Neural cell (in vitro differentiated cells): Measurements from ENCODE around the gene HEYL. TPM values are rescaled to one million over a fixed set of nuclear protein-coding genes. Genes with fewer than 3 reads are reported as not detected.

Experiments used
- H2AFZ ChIP-seq: fragments of 200-600, 300-800 bp; sonication (generic), shearing (Covaris generic); 2 replicates; pipeline ENCODE4 v1.6.0; 2014; ENCODE audit warnings: low read depth, mild to moderate bottlenecking, antibody characterized with exemption, low read length, moderate library complexity
- H3F3A ChIP-seq: fragments of 200-600 bp; shearing (Covaris generic); 2 replicates; pipeline ENCODE4 v1.6.1; 2016; ENCODE audit warnings: mild to moderate bottlenecking, moderate library complexity, mixed read lengths, antibody characterized with exemption, low read length; ENCODE audit not compliant: insufficient read depth, poor library complexity, severe bottlenecking
- H3K27ac ChIP-seq: fragments of 200-600, 300-800 bp; sonication (generic), shearing (Covaris generic); 2 replicates; pipeline ENCODE4 v1.5.1; 2014; ENCODE audit warnings: mild to moderate bottlenecking, low read length, moderate library complexity
- H3K27me3 ChIP-seq: fragments of 300-800, 200-600 bp; sonication (generic), shearing (Covaris generic); 2 replicates; pipeline ENCODE4 v1.6.0; 2014; ENCODE audit warnings: mild to moderate bottlenecking, low read depth, low read length, moderate library complexity; ENCODE audit not compliant: insufficient read depth
- H3K36me3 ChIP-seq: fragments of 300-800, 200-600 bp; sonication (generic), shearing (Covaris generic); 2 replicates; pipeline ENCODE4 v1.5.1; 2014; ENCODE audit warnings: mild to moderate bottlenecking, antibody characterized with exemption, low read length, moderate library complexity; ENCODE audit not compliant: insufficient read depth
- H3K4me2 ChIP-seq: fragments of 300-800, 200-600 bp; sonication (generic), shearing (Covaris generic); 2 replicates; pipeline ENCODE4 v1.6.0; 2014; ENCODE audit warnings: mild to moderate bottlenecking, low read length
- H3K4me3 ChIP-seq: fragments of 300-800, 200-600 bp; sonication (generic), shearing (Covaris generic); 2 replicates; pipeline ENCODE4 v1.5.1; 2014; ENCODE audit warnings: mild to moderate bottlenecking, low read length, moderate library complexity
- H3K79me2 ChIP-seq: fragments of 200-600 bp; shearing (Covaris generic); replicated peaks from 2 replicates; pipeline ENCODE4 v1.6.0; 2014; ENCODE audit warnings: mild to moderate bottlenecking, low read length, moderate library complexity; ENCODE audit not compliant: insufficient read depth
- H3K9ac ChIP-seq: fragments of 300-800, 200-600 bp; sonication (generic), shearing (Covaris generic); 2 replicates; pipeline ENCODE4 v1.6.1; 2016; ENCODE audit warnings: mild to moderate bottlenecking, low read length, mixed read lengths
- H3K9me2 ChIP-seq: fragments of 200-600 bp; shearing (Covaris generic); 2 replicates; pipeline ENCODE4 v1.6.1; 2016; ENCODE audit warnings: mild to moderate bottlenecking, low read length, mixed read lengths; ENCODE audit not compliant: insufficient read depth
- H3K9me3 ChIP-seq: fragments of 200-600, 300-800 bp; sonication (generic), shearing (Covaris generic); 2 replicates; pipeline ENCODE4 v1.6.1; 2016; ENCODE audit warnings: mild to moderate bottlenecking, mixed run types, low read length, moderate library complexity, mixed read lengths
- H4K20me1 ChIP-seq: fragments of 200-600 bp; shearing (Covaris generic); 2 replicates; pipeline ENCODE4 v1.6.1; 2016; ENCODE audit warnings: mild to moderate bottlenecking, mixed run types; ENCODE audit not compliant: insufficient read depth
- EP300 ChIP-seq: fragments of 450-650 bp; conservative IDR thresholded peaks from 2 replicates; pipeline ENCODE4 v1.6.1; 2014; ENCODE audit warnings: antibody characterized with exemption, mild to moderate bottlenecking, moderate library complexity; ENCODE audit not compliant: poor library complexity, severe bottlenecking
- EZH2 ChIP-seq: fragments of 200-600, 300-800 bp; shearing (Covaris generic), sonication (generic); IDR thresholded peaks from 2 replicates; pipeline ENCODE4 v1.6.1; 2014; ENCODE audit warnings: antibody characterized with exemption, low read length, borderline replicate concordance, mild to moderate bottlenecking; ENCODE audit not compliant: insufficient read depth, poor library complexity, severe bottlenecking
- MXI1 ChIP-seq: fragments of 450-650 bp; conservative IDR thresholded peaks from 2 replicates; pipeline ENCODE4 v1.6.1; 2014; ENCODE audit warnings: antibody characterized with exemption, mild to moderate bottlenecking; ENCODE audit not compliant: poor library complexity, severe bottlenecking
- POLR2AphosphoS5 ChIP-seq: IDR thresholded peaks from 2 replicates; pipeline ENCODE4 v1.6.1; 2012
- RAD21 ChIP-seq: fragments of 450-650 bp; conservative IDR thresholded peaks from 2 replicates; pipeline ENCODE4 v1.6.1; 2014; ENCODE audit warnings: antibody characterized with exemption, mild to moderate bottlenecking, moderate library complexity
- SMC3 ChIP-seq: fragments of 450-650 bp; conservative IDR thresholded peaks from 2 replicates; pipeline ENCODE4 v1.6.1; 2014; ENCODE audit warnings: antibody characterized with exemption, mild to moderate bottlenecking, moderate library complexity; ENCODE audit not compliant: poor library complexity
- TAF1 ChIP-seq: IDR thresholded peaks from 2 replicates; pipeline ENCODE4 v1.6.1; 2012; ENCODE audit warnings: low read depth
- polyA plus RNA-seq: library from polyadenylated mRNA; depleted of rRNA; stranded (reverse); fragments of >200 nt; gene quantifications from 2 replicates; pipeline ENCODE4 v1.2.3, GENCODE V29; 2014
- TF ChIP-seq, protein P1 (sequence below): fragments of 450-650 bp; IDR thresholded peaks from 2 replicates; pipeline ENCODE4 v1.5.1; 2014; ENCODE audit warnings: antibody characterized with exemption, mild to moderate bottlenecking, moderate library complexity; ENCODE audit not compliant: poor library complexity, severe bottlenecking
- TF ChIP-seq, protein P2 (sequence below): IDR thresholded peaks from 2 replicates; pipeline ENCODE4 v1.6.1; 2012; ENCODE audit warnings: borderline replicate concordance

Gene HEYL
- polyA plus RNA-seq, 1 donor from 2014 or later = not detected

DNA sequence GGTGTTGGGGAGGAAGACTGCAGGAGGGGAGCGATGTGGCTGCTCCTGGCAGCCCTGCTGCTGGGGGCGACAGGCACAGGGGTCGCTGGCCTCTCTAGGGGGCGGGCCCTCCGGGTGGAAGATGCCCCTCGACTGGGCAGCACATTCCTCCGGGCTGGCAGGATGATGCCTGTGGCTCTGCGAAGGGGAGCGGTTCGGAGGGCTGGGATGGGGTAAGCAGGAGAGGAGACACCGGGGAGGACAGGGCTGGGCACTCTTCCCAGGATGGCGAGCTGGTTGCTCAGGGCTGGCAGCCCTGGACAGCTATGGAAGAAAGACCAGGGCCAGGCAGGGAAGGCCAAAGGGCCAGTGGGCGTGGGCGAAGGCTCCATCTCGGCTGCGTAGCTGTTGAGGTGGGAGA, 12.8 kb downstream of the HEYL start:
- H3K79me2 ChIP-seq = no peaks in the 10 kb centered on the region
- no peak overlapping the region for H3K4me2 ChIP-seq
- no peak overlapping the region for H3K9ac ChIP-seq
- TF ChIP-seq TAF1 (no peak), EP300 (no peak), POLR2AphosphoS5 (no peak)
- no peaks in the 10 kb centered on the region for H3F3A ChIP-seq
- no peaks in the 10 kb centered on the region for H3K27me3 ChIP-seq
- no peaks in the 10 kb centered on the region for H3K36me3 ChIP-seq
- no peaks in the 10 kb centered on the region for H3K9me3 ChIP-seq
- no peak overlapping the region for H3K27ac ChIP-seq
- no peaks in the 10 kb centered on the region for H4K20me1 ChIP-seq
- no peaks in the 10 kb centered on the region for H3K9me2 ChIP-seq
- no peak overlapping the region for H2AFZ ChIP-seq
- H3K4me3 ChIP-seq = no peak overlapping the region

DNA sequence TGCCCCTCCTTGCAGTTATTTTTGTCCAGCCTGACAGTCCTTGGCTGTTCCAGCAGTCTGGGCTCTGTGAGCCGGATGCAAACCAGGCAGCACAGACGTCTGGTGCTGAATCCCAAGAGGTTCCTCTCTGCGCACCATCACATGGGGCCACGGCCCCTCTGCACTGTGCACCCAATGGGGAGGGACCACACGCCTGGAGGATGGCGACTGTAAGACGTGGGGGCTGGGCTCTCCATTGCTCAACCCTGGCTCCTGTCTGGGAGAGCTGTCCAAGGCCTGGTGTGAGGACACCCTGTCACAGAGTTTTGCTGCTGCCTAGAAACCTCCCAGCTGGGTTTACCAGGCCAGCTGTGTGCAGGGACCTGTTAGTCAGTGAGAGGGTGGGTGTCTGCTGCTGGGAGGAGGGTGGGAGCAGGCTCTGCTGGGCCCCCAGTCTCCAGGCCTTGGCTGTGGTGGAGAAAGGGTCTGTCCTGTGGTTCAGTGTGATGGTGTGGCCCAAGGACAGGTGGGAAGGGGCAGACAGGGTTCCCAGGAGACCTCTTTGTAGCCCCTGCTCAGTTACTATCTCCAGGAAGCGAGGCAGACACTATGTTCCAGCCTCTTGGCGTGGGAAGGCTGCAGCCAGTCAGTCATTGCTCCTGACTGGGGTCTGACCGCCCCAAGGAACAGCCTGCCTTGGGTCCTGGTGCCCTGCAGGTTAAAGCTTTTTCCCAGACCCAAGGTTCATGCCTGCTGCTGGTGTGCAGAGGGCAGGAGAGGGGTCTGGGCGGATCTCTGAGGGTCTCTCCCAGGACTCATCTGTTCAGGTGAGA, 13.8 kb downstream of the HEYL start:
- no peak overlapping the region for H3K27ac ChIP-seq
- no peaks in the 10 kb centered on the region for H3K79me2 ChIP-seq
- no peaks in the 10 kb centered on the region for H3K27me3 ChIP-seq
- H4K20me1 ChIP-seq = no peaks in the 10 kb centered on the region
- no peaks in the 10 kb centered on the region for H3F3A ChIP-seq
- no peak overlapping the region for H3K9ac ChIP-seq
- H3K9me2 ChIP-seq = no peaks in the 10 kb centered on the region
- H3K4me2 ChIP-seq = no peak overlapping the region
- no peak overlapping the region for H3K4me3 ChIP-seq
- no peak for TF ChIP-seq TAF1
- TF ChIP-seq, protein P1, sequence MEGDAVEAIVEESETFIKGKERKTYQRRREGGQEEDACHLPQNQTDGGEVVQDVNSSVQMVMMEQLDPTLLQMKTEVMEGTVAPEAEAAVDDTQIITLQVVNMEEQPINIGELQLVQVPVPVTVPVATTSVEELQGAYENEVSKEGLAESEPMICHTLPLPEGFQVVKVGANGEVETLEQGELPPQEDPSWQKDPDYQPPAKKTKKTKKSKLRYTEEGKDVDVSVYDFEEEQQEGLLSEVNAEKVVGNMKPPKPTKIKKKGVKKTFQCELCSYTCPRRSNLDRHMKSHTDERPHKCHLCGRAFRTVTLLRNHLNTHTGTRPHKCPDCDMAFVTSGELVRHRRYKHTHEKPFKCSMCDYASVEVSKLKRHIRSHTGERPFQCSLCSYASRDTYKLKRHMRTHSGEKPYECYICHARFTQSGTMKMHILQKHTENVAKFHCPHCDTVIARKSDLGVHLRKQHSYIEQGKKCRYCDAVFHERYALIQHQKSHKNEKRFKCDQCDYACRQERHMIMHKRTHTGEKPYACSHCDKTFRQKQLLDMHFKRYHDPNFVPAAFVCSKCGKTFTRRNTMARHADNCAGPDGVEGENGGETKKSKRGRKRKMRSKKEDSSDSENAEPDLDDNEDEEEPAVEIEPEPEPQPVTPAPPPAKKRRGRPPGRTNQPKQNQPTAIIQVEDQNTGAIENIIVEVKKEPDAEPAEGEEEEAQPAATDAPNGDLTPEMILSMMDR = no peak
- no peak for TF ChIP-seq EP300
- TF ChIP-seq EZH2 = no peak
- no peak overlapping the region for H2AFZ ChIP-seq
- no peaks in the 10 kb centered on the region for H3K9me3 ChIP-seq
- no peaks in the 10 kb centered on the region for H3K36me3 ChIP-seq

DNA sequence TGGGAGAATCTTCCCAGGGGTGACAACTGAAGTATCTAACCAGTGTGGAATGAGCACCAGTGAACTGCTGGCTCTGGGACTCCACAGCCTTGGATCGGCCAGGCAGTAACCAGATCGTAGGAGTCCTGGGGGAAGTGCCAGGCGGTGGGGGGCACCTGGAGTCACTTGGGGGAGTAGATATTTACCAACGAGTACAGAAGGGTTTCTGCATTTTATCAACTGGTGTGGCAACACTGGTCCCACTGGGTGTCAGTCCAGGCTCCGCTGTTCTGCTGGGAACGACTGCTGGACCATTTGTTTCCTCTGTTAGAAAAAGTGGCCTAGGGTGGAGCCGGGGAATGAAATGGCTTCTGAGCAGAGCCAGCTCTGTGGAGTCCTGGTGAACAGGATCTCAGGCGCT, 14.4 kb downstream of the HEYL start:
- no peak overlapping the region for H2AFZ ChIP-seq
- no peaks in the 10 kb centered on the region for H3K79me2 ChIP-seq
- no peaks in the 10 kb centered on the region for H4K20me1 ChIP-seq
- H3K27me3 ChIP-seq = no peaks in the 10 kb centered on the region
- H3F3A ChIP-seq = no peaks in the 10 kb centered on the region
- no peaks in the 10 kb centered on the region for H3K36me3 ChIP-seq
- TF ChIP-seq SMC3 = no peak
- TF ChIP-seq, protein P2, sequence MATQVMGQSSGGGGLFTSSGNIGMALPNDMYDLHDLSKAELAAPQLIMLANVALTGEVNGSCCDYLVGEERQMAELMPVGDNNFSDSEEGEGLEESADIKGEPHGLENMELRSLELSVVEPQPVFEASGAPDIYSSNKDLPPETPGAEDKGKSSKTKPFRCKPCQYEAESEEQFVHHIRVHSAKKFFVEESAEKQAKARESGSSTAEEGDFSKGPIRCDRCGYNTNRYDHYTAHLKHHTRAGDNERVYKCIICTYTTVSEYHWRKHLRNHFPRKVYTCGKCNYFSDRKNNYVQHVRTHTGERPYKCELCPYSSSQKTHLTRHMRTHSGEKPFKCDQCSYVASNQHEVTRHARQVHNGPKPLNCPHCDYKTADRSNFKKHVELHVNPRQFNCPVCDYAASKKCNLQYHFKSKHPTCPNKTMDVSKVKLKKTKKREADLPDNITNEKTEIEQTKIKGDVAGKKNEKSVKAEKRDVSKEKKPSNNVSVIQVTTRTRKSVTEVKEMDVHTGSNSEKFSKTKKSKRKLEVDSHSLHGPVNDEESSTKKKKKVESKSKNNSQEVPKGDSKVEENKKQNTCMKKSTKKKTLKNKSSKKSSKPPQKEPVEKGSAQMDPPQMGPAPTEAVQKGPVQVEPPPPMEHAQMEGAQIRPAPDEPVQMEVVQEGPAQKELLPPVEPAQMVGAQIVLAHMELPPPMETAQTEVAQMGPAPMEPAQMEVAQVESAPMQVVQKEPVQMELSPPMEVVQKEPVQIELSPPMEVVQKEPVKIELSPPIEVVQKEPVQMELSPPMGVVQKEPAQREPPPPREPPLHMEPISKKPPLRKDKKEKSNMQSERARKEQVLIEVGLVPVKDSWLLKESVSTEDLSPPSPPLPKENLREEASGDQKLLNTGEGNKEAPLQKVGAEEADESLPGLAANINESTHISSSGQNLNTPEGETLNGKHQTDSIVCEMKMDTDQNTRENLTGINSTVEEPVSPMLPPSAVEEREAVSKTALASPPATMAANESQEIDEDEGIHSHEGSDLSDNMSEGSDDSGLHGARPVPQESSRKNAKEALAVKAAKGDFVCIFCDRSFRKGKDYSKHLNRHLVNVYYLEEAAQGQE = no peak
- no peak for TF ChIP-seq TAF1
- TF ChIP-seq, protein P1 = no peak
- no peak for TF ChIP-seq POLR2AphosphoS5
- no peak for TF ChIP-seq RAD21
- TF ChIP-seq MXI1 = no peak
- no peak for TF ChIP-seq EZH2
- TF ChIP-seq EP300 = no peak
- H3K9ac ChIP-seq = no peak overlapping the region
- no peaks in the 10 kb centered on the region for H3K9me2 ChIP-seq
- no peaks in the 10 kb centered on the region for H3K9me3 ChIP-seq
- no peak overlapping the region for H3K4me3 ChIP-seq
- no peak overlapping the region for H3K4me2 ChIP-seq
- no peak overlapping the region for H3K27ac ChIP-seq
